GM18858 (cell line): Measurements from ENCODE around the gene FOXO4.
A peak's percentile ranks its signal among the peaks of the same experiment; 100 is the strongest.

Experiments used
- ATAC-seq: cut with Tn5 transposase; IDR thresholded peaks from one replicate; pipeline ENCODE4 v1.9.1; 2021; ENCODE audit not compliant: unreplicated experiment

FOXO4 gene

GRCh38 chrX:71098951-71099506 is 3.4 kb downstream of the FOXO4 start:
- ATAC-seq: no peak

GRCh38 chrX:71099736-71100135 is 4.1 kb downstream of the FOXO4 start:
- ATAC-seq: no peak

GRCh38 chrX:71100581-71101505 is 5.2 kb downstream of the FOXO4 start:
- ATAC-seq: no peak

GRCh38 chrX:71102292-71102691 is 6.6 kb downstream of the FOXO4 start:
- no peak for ATAC-seq

GRCh38 chrX:71103110-71103983 is 7.7 kb downstream of the FOXO4 start:
- no peak for ATAC-seq

GRCh38 chrX:71105628-71106027 is 10.0 kb downstream of the FOXO4 start:
- ATAC-seq: no peak

- ATAC-seq: no peak
These were observed 10.8 kb downstream of the FOXO4 start, which contains the start of gene CXorf65 for GRCh38 chrX:71106427-71106826. CXorf65 (minus strand) TSS chrX:71106740; CDS start chrX:71106556, 184 bp downstream.

- no peak for ATAC-seq
These were observed 11.6 kb downstream of the FOXO4 start for GRCh38 chrX:71107245-71107644.

GRCh38 chrX:71107762-71108360 is 12.2 kb downstream of the FOXO4 start:
- ATAC-seq: no peak

GRCh38 chrX:71109051-71109450 is 13.4 kb downstream of the FOXO4 start:
- no peak for ATAC-seq

GRCh38 chrX:71111141-71111843 is 15.6 kb downstream of the FOXO4 start, which contains the start of gene IL2RG:
IL2RG (minus strand) TSS chrX:71111577; CDS start chrX:71111539, 38 bp downstream.
- ATAC-seq: peak; percentile 83

GRCh38 chrX:71111921-71112431 is 16.3 kb downstream of the FOXO4 start:
- peak; percentile 8 for ATAC-seq

GRCh38 chrX:71117358-71117757 is 21.7 kb downstream of the FOXO4 start:
- ATAC-seq: no peak

- peak; percentile 70 for ATAC-seq
These were observed 22.7 kb downstream of the FOXO4 start, which contains the start of gene MED12 for GRCh38 chrX:71118032-71118984. MED12 (plus strand) TSS chrX:71118596; CDS start chrX:71118755, 159 bp downstream.

- no peak for ATAC-seq
These were observed 23.4 kb downstream of the FOXO4 start for GRCh38 chrX:71118985-71119535.

- no peak for ATAC-seq
These were observed 32.6 kb downstream of the FOXO4 start for GRCh38 chrX:71128166-71128833.

- peak; percentile 60 for ATAC-seq
These were observed 33.5 kb downstream of the FOXO4 start for GRCh38 chrX:71128915-71129765.
